ENCODE measurements around the gene SPOCD1.

Gene SPOCD1

DNA sequence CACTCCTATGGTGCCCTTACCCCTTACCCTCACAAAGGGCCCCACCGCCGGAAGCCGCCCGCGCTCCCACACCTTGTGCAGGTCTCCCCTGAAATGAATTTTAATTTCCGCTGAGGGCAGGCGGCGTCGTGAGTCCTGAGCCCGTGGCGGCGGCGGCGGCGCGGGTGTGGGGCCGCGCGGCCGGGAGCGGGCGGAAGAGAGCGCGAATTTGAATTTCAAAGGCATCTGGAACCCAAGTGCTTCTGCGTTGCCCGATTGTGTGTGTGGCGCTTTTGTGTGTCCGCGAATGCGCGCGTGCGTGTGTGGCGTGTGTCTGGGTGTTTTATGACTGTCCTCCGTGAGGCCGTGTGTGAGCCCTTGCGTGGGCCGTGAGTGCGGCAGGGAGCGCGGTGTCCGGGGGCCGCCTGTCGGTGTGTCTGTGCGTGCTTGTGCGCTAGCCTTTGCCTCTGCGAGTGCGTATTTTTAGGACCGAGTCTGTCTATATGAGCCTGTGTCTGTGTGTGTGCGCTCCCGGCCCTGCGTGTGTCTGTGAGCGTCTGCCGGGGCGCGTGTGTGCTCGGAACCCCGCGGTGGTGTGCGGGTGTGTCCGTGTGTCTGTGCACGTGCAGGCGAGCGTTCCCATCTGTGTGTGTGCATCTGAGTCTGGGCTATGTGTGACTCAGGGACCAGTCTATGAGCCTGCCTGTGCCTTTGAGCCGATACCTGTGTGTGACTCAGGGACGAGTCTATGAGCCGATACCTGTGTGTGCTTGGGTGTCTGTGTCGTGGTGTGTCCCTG, 43.7 kb downstream of the SPOCD1 start:
- DNase-seq (ENCODE audit: low read depth): no peak

DNA sequence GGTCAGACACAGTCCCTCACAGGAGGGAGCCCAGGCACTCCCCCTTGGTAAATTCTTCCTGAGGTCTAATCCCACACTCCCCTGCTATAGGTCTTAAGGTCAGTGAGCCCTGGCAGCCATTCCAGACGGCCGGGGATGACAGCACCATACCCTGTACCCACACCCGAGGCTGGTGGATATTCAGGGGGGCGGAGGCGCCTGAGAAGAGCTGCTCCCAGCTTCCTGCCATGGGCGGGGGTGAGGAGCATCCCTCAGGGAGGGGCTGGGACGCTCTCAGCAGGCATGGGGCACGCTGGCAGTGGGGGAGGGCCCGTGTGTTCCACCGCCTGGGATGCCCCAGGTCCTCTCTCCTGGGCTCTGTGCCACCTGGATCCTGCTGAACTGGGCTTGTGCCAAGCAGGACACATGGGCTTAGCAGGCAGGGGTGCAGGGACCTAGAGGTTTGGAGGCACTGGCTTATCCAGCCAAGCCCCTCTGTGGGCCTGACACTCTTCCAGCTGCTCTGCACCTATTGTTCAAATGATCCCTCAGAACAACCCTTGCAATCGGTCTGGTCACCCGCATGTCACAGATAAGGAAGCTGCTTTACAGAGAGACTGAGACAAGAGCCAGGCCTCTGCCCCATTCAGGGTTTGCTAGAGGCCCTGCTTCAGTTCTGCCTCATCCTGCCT, 46.0 kb downstream of the SPOCD1 start:
- DNase-seq (ENCODE audit: low read depth): no peak

DNA sequence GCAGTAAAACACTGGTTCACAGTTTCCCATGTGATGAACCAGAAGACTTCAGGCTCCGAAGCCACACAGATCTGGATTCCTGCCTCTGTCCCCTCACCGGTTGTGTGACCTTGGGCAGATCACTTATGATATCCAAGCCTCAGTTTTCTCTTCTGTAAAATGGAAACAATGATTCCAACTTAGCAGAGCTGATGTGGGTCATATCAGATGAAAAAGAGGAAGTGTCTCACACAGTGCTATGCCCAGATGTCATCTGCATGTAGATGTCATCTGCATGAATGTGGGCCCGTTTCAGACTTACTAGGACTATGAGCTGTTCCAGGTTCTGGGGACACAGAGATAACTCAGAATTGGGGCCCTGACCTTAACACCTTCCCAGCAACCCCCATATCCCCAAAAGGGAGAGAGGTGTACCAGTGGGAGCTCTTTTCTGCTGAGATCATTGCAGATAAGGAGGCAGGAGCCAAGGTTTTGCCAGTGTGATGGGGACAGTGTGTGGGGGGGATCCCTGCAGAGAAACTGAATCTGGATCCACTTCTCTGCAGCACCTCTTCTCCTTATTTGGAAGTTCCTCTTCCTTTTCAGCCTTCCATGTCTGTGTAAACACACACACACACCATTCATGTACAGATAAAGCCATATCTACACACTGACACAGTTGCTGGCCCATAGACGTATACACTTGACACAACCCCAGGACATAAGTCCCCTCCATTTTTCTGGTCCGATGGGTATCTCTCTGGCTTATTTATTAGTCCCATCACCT, 46.7 kb downstream of the SPOCD1 start:
- no peak for DNase-seq (ENCODE audit: low read depth)

DNA sequence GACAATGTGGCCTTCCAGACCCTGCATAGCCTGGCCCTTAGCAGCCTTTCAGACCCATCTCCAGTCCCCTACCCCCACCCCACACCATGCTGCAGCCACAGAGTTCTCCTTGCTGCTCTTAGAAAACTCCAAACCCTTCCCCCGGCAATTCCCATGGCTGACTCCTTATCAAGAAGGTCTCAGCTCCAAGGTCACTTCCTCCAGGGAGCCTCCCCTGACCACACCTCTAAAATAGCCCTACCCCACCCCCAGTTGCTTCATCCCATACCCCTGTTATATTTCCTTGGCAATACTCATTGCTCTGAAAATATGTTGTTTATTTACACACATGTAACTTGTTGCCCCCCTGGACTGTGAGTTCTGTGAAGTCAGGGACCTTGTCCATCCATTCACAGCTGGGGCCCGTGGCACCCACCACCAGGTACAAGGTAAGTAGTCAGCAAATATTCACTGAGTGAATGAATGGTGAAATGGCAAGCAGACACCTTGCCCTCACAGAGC, 47.4 kb downstream of the SPOCD1 start:
- no peak for DNase-seq (ENCODE audit: low read depth)

DNA sequence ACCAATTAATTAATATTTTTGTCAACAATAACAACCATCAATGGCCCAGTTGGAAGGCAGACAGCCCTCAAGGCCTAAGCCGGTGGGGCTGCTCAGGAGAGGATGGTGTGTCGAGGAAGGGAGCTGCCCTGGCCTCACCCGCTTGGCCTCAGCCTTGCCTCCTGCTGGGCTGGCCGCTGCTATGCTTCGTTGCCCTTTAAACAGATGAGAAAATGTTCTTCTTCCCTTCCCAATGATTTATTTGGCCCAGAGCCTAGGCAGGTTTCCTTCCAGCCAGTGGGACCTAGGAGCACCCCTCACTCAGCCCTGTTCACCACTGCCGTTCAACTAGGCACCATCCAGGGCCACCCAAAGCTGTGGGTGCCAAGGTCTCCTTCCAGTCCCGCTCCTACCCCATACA, 48.6 kb downstream of the SPOCD1 start:
- DNase-seq (ENCODE audit: low read depth): no peak

DNA sequence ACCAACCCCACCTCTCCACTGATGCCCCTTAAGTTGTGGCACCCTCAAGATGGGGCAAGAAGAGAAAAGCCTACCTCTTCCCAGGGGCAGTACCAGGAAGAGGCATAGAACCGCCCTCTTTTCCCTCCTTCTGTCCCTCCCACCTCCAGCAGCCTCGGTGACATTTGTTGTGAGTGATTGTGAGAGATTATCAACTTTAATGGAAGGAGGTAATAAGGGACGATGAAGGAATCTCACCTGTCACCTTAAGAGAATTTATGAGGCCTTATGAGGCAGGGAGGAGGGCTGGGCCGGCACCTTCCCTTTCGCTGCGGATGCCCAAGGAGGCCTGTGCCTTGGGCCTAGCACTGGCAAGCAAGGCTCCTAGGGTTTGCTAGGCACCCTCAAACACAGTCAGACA, 50.3 kb downstream of the SPOCD1 start:
- DNase-seq (ENCODE audit: low read depth): no peak

DNA sequence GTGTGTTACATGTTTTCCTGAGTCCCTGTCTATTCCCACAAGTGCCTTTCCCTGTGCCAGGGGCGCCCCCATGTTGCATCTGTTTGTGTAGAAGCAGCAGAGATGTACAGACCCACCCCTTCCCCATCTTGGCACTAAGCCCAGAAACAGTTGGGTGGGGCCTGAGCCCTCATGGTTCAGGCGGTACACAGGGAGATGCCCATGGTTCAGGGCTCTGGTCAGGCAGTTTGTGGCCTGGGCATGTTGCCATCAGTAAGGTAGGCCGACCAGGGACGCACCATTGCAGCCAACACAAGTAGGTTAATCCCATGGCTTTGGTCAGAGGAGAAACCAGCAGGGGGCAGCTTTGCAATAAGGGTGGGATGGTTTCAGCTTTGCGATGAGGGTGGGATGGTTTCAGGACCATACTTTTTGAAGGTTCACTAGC, 50.8 kb downstream of the SPOCD1 start:
- no peak for DNase-seq (ENCODE audit: low read depth)

DNA sequence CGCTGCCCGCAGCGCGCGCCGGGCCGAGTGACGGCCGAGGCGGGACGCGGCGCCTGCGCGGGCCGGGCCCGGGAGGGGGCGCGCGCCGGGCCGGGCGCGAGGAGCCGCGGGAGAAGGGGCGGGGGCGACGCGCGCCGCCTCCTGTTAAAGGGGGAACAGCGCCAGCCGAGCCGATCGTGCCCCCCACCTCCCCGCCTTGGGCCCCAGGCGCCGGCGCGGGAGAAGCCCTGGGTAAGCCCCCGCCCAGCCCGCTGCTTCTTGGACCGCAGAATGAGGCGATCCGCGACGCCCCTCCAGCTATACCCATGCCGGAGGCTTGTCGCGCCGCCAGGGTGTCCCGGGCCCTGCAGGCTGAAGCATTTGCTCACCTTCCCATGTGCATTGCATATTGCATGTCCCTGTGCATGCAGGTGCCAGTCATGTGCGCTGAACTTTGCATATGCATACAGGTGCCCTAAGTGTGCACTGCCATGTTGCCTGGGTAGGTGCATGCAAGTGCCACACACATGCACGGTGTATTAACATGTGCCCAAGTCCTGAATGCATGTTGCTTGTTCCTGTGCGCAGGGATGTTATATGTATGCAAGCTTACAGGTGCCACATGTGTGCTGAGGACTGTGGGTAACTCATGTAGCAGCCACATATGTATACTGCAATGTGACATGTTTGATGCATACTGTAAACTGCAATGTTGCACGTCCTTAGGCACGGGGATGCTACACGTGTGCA, 51.3 kb downstream of the SPOCD1 start, which contains the start of gene ADGRB2:
Gene ADGRB2, minus strand, starts transcription at position 29 of the 729 bp plus-strand sequence. CDS start 7,119 bp downstream, outside the sequence.
- no peak for DNase-seq (ENCODE audit: low read depth)

DNA sequence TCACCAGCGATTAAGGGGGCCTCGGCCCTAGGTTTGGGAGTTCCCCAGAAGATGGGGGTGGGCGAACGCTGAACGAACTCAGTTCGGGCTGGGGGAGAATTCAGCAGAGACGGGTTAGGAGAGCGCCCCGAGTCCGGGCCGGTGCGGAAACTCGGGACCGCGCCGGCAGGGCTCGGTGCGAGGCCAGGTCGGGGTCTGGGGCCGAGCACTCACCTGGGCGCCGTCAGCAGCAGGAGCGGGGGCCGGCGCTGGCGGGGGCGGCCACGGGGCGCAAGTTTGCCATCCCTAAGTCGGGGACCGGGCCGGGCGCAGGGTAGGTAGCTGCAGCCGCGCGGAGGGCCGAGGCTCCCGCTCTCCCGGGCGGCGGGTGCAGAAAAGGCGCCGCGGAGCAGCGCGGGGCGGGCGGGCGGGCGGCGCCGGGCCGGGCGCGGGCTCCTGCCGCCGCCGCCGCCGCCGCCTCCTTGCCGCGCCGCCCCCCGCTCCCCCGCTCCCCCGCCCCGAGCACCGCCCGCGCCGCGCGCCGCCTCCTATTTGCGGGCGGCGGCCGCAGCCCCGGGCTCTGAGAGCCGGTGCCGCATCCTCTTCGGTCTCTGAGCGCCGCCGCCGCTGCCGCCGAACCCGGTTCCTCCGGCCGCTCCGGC, 52.0 kb downstream of the SPOCD1 start:
- DNase-seq (ENCODE audit: low read depth): no peak

DNA sequence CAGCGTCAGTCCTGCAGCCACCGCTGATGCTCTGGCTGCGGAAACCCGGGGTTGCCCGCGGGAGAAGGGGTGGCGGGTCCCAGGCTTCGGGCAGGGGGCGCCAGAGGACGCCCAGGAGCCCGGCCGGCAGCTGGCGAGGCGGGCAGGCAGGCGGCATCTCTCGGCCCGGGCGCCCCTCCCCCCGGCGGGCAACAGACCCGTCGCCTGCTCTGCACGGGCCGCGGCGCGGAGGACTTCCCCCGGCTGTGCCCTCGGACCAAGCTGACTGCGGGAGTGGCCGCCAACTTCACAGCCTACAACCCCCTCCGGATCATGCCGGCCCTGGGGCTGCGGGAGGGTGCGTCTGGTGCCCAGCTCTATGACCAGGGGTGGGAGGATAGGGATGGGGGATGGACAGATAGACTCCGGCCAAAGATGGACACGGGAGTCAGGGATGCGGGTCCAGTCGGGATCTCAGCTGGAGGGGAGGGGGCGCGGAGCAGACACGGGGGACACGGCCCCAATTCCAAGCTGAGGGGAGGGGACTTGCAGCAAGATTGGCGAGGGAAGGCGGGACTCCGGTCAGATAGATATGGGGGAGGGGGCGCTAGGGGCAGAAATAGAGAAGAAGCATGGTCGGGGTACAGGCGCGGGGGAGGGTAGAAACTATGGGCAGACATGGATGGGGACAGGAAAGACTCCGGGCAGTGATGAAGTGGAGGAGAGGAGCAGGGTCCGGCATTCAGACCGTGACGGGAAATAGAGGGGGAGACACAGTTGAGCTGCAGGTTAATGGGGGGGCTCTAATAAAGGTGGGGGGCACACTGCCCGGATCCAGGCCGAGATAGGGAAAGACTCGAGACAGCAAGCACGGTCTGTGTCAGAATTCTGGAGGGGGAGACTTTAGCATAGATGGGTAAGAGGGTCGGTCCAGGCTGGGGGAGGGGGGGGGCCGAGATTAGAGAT, 52.8 kb downstream of the SPOCD1 start:
- no peak for DNase-seq (ENCODE audit: low read depth)

DNA sequence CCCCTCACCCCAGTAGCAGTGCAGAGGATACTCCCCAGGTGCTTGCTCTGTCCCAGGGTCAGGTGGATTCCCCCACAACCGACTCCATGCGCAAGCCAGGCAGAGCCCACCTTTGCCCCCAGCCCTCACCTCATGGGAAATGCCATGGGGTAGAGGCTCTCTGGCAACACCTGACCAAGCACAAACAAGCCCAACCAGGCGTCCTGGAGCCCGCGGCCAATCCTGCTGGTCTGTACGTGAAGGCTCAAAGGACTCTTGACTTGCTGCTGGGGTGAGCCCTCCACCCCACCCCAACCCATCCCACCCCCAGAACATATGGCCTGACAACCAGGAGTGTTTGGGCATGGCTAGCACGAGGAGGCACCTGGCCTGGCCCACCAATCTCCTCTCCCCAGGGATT, 53.5 kb downstream of the SPOCD1 start:
- DNase-seq (ENCODE audit: low read depth): no peak

DNA sequence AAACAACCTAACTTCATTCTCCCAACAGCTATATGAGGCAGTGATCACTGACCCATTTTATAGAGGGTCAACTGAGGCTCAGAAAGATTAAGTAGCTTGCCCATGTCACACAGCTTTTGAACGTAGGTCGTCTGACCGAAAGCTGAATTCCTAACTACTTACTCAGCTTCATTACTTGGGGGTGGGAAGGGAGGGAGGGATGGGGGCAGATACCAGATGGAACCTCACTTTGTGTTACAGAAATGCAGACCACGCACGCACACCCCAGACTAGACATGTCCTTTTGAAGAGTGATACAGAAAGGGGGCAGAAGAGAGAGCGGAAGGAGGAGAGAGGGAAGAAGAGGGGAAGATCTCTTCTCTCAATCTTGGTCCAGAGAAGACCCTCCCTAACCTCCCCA, 53.9 kb downstream of the SPOCD1 start:
- no peak for DNase-seq (ENCODE audit: low read depth)

DNA sequence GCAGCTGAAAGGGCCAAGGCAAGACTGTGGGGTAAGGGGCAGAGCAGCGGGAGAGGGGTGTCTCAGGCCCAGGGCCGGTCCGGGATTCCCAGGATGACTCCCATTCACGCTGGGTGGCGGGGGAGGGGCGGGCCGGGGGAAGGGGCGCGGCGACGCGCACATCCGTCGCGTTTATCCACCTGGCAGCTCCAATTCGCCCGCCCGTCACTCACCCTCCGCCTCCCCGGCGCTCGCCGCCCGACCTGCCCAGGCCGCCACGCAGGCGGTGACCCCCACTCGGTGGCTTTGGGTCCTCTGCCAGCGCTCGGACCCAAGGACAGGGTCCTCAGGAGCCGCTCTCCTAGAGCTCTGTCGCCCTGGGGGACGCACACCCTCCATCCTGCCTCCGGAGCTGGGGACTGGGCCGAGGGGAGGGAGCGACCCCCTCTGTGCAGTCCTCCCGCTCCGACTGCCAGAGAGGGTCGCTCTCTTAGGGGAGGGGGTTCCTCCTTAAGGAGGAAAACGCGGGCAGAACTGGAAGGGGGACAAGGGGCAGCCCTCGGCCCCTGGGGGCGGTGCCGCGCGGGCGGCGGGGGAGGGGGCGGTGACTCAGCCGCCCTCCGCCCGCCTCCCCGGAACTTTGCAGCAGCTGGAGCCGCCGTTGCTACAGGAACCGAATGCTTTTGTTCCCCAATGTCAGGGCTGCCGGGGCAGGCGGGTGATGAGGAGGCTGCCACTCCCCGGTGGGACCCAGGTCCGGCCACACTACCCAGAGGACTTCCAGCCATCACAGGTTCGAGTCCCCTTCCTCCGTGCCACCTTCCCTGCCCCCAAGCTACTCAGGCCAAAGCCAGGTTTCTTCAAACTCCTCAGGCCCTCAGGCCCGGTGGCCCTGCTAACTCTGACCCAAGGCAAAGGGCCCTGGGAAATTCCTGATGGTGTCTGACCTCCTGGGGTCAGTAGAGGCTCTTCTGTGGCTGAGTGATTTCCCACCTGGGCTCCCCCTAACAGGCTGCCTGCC, 55.1 kb downstream of the SPOCD1 start:
- DNase-seq (ENCODE audit: low read depth): peak; percentile 43

DNA sequence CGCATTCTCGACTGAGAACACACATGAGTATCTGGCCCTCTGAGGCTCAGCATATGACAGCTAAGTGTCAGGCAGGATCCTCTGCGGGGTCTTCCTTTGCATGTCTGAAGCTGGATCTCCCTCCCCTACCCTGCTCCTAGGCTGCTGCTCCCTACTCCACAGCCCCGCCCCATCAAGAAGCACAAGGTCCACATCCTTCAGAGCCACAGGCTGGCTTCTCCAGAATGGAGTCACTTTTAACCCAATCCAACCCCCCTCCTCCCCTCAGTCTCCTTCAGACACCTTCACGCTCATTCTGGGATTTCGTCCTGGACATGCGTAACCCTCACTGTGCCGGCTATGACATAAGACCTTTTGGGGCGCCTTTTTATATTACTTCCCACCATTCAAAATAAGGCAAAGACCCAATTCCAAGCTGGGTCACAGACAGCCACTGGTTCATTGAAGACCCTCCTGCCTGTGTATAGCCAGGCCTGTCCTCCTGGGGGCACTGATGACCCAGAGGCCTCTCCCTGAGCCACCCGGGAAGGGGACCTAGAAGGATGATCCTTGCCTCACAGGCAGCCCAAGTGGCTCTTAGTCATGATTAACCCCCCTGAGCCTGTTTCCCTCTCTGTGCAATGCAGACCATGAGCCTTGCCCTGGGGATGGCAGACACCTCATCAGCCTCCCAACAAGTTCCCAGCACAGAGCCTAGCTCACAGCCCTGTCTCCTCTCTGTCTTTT, 56.4 kb downstream of the SPOCD1 start:
- DNase-seq (ENCODE audit: low read depth): no peak

DNA sequence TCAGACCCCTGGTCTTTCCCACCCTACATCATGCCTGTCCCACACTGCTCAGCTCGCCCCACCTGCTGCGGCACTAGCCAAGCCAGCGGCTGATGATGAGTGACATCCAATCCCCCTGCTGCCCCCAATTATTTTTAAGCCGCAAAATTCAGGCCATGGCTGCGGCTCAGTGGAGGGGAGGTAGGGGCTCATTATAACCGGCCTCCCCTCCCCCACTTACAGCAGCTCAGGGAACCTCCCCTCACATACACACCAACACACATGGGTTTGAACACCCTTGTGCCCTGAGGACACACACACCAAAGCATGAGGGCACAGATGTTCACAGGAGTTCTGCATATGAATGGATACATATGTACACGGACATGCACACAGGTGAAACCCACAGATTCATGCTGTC, 57.0 kb downstream of the SPOCD1 start:
- DNase-seq (ENCODE audit: low read depth): no peak

DNA sequence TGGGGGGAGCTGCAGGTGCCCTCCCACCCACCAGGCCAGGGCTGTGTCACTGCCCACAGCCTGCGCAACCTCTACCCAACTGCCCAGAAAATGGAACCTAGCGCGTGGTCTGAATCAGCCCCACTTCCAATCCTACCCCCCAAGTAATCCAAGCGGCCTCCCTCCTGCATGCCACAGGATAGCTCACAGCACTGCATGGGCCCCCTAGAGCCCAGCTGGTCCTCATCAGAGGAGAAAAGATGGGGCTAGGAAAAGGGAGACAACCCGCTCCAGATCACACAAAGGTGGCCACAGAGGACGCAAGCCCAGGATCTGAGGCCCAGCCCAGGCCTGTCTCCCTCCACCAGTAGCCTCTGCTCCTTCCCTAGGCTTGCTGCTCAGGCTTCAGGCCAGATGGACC, 57.8 kb downstream of the SPOCD1 start:
- DNase-seq (ENCODE audit: low read depth): no peak

DNA sequence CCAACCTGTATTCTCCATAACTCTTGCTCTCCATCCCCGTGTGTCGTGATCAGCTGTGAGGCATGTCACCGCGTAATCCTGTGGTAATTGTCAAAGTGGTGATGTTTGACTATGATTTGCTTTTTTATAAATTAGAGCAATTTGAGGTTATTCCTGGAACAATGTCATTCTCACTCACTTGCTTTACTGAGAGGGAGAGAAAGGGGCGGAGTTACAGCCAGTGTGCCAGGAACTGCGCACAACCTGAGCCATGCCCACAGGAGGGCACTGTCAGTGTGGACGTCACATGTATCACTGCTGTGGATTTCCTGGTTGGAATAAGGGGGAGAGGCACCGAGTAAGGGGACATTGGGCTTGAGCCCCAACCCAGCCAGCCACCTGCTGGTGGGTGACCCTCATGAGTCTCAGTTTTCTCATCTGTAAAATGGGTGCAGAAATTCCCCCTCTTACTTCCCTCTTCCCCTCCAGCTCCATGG, 58.6 kb downstream of the SPOCD1 start:
- no peak for DNase-seq (ENCODE audit: low read depth)

DNA sequence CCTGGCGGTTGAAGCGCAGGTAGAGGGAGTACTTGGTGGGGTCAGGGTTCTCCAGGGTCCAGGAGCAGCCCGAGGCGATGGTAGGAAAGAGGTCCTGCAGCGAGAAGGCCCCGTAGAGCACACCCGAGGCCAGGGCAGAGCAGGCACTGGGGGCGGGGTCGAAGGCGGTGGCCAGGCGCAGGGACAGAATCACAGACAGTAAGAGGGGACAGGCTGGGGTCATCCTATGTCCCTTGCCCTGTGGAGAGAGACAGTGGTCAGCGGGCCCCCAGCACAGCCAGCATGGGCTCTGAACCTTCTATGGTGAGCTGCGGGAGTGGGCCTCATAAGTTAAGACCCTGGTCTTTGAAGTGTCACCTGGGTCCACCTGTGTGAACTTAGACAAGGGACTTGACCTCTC, 59.2 kb downstream of the SPOCD1 start:
- no peak for DNase-seq (ENCODE audit: low read depth)

All from fibroblast of the conjunctiva (primary cell).